GM19238 (cell line): ENCODE data around the gene PYGL.
"Not testable (repeated sequence)": the region's sequence is repeated elsewhere in the genome, so short reads cannot be mapped to it uniquely, and the experiment has no call there.

Experiments used
- DNase-seq: peaks from one replicate; pipeline ENCODE4 v3.0.0; 2011; ENCODE audit warnings: low spot score; ENCODE audit not compliant: insufficient read length

Gene PYGL

DNA sequence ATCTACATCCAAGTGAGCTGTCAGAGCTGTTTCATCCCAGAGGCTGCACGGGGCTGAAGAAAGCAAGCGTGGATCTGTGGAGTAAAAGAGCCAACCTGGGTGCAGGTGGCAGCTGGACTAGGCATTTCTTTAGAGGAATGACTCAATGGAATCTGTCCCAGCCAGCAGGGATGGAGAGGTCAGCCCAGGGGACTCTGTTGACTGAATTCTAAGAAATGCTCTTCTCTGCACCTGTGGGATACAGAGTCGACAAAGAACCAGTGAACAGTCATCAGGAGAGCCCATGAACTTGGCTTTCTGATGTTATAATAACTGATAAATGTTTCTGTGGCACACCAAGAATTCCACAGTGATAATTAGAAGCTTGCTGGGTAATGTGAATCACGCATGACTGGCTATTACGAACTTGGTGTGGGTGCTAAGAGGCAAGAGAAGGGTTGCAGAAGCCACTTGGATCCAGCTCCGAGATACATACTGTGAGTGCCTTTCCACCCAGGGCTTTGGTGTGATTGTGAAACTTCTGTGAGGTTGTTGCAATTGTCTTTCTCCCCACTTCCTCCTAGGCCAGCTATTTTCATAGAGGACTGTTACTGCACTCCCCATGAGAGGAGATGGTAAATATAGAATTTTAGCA, 16.2 kb downstream of the PYGL start:
- no peak for DNase-seq

- DNase-seq, result no peak
These were observed 17.4 kb downstream of the PYGL start for GRCh38 chr14:50926851-50927386.

DNA sequence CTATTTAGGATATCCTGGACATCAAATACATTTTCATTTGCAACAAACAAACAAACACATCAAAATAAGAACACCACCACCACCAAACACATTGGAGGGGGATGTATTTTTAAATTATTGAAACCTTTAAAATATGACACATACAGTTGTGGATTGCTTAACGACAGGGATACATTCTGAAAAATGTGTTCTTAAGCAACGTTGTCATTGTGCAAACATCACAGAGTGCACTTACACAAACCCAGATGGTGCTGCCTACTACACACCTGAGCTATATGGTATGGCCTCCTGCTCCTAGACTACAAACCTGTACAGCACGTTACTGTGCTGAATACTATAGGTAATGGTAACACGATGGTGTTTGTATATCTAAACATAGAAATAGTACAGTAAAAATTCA, 19.4 kb downstream of the PYGL start:
- no peak for DNase-seq

DNA sequence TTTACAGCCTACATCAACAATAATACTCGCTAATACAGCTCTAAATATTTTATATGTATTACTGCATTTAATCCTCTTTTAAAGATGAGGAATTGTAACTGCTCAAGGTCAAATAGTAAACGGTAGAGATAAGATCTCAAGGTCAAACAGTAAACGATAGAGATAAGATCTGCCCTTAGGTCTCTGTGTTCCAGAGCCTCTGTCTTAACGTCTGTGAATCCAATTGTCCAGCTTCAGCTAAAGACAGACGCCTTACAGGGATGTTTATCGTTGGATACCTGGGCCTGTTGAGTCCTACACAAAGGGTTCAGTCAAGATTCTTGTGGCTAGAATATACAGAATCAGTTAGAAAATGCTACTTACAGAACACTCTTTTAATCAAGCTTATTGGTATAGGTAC, 20.0 kb downstream of the PYGL start:
- DNase-seq, result no peak

- DNase-seq, result no peak
These were observed 21.5 kb downstream of the PYGL start for GRCh38 chr14:50922803-50923202.

DNA sequence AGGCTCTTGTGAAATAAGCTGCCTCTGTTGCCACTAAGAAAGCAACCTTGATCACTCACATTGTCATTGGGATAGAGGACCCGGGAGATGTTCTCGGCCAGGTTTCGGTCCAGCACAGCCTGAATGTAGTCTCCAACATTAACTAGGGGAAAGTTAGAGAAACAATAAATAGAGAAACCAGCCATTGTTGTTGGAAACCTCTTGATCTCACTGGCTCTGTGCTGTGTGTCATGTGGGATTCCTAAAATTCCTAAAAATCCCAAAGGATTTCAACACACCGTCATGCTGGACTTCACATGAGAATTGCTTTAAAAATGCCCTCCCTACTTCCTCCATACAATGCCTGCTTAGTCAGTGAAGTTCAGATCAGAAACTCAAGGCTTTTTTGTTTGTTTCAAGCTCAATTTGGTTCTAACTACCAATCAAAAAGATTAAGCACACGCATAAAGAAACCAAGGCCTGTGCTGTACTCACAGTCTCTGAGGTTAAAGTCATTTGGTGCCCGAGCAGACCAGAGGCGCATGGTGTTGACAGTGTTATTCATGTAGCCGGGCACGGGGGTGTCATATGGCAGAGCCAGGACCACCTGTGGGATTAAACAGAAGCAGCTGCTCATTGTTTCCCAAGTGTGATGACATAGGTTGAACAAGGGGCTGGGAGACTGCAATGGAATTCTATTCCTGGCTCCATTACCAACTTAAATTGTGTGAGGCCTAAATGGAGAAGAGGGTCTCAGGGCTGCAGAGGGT, 23.6 kb downstream of the PYGL start:
- DNase-seq, result no peak

DNA sequence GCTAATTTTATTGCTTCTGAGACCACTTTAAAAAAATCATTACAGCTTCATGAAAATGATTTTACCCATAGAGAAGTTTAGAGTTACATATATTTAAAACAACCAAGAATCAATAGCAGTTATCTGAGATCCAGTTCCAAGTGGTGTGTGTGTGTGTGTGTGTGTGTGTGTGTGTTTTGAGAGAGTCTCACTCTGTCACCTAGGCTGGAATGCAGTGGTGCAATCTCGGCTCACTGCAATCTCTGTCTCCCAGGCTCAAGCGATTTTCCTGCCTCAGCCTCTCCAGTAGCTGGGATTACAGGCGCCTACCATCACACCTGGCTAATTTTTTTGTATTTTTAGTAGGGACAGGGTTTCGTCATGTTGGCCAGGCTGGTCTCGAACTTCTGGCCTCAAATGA, 24.8 kb downstream of the PYGL start:
- not testable (repeated sequence) for DNase-seq

DNA sequence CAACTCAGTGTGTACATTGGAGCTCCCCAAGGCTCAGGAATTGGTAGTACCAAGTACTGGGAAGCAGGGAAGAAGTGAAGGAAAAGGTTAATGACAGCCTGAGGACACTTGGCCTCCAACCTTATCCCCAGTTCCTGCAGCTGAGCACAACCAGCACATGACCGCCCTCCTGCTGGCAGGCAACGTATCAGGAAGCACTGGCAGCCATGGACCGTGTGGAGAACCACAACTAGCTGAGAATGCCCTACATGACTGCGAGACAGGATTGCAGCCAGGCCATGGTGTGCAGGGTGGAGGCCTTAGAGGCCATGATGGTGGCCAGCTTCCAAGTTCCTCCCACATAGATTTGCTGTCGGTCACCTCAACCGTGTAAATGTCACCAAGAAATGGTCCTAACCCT, 26.8 kb downstream of the PYGL start:
- no peak for DNase-seq

DNA sequence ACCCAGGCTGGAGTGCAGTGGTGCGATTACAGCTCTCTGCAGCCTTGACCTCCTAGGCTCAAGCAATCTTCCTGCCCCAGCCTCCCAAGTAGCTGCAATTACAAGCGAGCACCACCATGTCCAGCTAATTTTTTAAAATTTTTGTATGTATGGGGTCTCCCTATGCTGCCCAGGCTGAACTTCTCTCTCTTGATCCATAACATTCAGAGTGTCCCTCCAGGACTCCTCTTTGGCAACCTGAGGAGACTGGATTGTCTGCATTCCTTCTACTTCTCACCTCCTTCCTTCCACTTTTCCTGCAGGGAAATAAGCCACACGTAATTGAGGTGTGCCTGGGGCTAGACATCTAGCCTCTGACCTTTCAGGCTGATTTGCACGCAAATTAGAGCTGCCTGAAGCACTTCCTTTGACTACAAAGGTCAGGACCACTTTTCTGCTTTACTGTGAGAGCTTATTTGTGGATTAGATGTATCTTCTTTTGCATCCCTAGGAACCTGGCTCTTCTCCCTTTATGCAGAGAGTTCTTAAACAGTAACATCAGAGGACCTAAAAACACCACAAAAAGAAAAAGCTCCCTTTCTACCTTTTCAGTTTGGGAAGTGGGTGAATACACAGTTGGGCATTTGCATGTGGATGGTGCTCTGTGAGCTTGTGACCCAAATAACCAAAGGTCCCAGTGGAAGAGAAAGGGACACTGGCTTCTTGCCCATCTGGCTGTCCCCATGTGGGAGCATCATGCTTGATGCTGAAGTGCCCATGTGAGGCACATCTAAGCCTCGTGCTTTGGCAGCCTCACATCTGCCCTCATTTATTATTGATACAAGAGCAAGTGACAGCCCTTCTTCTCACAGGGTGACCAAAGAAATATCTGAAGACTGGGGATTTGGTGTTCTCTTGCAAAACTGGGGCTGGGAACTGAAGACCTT, 33.5 kb downstream of the PYGL start:
- DNase-seq, result no peak

- no peak for DNase-seq
These were observed 37.8 kb downstream of the PYGL start for GRCh38 chr14:50906326-50907065.

DNA sequence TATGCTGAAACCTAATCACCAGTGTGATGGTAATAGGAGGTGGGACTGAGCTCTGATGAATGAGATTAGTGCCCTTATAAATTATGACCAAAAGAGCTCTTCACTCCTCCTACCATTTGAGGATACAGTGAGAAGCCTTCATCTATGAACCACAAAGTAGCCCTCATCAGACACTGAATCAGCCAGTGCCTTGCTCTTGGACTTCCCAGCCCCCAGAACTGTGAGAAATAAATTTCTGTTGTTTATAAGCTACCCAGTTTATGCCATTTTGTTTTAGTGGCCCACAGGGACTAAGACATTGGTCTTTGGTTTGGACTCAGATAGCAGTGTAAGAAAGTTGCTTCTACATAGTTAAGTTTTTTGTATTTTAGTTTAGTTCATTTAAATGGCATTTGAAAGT, 39.6 kb downstream of the PYGL start:
- no peak for DNase-seq

GRCh38 chr14:50901361-50901760, 42.9 kb downstream of the PYGL start:
- no peak for DNase-seq

DNA sequence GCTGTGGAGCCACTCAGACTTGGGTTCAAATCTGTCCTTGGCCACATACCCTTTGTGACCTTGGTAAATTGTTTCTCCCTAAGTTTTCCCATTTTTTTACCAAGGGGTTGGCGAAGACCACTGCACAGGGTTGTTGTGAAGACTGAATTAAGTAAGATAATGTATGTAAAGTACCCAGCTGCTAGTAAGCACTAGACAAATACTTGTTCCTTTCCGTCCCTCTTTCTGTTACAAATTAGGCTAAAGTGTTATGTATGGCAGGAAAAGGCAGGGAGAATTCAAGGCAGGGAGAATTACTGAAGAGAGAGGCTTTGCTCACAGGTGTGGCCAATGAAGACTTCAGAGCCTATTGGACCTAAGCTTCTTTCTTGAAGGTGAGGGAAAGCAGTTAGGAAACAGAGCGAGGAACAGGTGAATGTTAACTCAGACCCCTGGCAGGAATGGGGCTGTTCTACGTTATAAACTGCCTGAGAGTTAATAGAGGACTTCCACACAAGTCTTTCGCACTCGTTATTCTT, 46.6 kb downstream of the PYGL start:
- DNase-seq, result no peak

GRCh38 chr14:50897005-50897404, 47.3 kb downstream of the PYGL start:
- not testable (repeated sequence) for DNase-seq

DNA sequence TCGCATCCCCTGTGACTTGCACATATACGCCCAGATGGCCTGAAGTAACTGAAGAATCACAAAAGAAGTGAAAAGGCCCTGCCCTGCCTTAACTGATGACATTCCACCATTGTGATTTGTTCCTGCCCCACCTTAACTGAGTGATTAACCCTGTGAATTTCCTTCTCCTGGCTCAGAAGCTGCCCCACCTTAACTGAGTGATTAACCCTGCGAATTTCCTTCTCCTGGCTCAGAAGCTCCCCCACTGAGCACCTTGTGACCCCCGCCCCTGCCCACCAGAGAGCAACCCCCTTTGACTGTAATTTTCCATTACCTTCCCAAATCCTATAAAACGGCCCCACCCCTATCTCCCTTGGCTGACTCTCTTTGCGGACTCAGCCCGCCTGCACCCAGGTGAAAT, 47.9 kb downstream of the PYGL start:
- DNase-seq, result not testable (repeated sequence)

DNA sequence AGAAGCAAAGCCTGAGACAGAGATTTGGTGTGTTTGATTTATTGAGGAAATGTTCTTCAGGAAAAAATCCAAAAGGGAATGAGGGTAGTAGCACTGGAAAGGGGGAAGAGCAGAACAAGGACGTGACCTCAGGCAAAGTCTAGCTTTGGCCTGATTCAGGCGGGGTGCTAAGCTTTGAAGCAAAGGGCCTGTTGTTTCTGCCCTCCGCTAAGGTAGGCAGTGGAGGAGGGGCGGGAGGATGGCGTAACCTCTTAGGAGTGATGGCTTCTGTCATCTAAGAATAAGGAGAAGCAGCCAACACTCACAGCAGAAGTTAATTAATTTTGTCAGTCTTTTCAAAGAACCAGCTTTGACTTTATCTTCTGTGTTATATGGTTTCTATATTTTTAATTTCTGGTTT, 52.0 kb downstream of the PYGL start:
- no peak for DNase-seq

DNA sequence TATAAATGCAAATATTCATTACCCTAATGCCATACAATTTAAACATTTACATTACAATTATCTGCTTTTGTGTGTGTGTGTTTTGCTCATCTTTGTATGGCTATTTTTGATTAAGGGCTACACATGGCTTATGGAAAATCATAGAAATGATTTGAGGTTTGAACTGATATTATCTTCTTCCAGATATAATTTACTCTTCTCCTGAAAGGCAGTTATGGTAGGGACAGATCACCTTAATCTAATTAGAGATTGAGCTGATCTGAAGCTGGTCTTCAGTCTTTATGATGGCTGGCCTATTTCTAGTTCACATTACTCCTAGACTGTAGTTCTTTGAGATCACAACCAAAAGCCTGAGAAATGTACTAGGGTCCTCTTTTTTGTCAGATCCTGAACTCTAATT, 56.8 kb downstream of the PYGL start:
- DNase-seq, result no peak

DNA sequence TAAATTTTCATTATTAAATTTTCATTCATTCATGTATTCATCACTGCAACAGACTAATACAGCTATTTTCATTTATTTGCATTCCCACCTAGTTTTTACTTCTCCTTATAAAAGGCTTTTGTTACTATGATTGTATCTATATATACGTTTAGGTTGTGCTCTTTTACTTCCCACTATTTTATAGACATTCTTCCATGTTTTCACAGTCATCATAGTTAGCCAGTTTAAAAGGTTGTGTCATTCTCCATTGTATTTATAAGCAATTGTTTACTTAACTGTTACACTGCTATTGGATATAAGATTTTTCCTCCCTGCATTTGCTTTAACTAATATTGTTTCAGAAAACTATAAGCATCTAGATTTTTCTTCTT, 60.5 kb downstream of the PYGL start:
- DNase-seq, result no peak

GRCh38 chr14:50882932-50883826, 61.1 kb downstream of the PYGL start:
- no peak for DNase-seq
